ENCODE measurements around the gene NKX1-1.

The NKX1-1 gene

DNA sequence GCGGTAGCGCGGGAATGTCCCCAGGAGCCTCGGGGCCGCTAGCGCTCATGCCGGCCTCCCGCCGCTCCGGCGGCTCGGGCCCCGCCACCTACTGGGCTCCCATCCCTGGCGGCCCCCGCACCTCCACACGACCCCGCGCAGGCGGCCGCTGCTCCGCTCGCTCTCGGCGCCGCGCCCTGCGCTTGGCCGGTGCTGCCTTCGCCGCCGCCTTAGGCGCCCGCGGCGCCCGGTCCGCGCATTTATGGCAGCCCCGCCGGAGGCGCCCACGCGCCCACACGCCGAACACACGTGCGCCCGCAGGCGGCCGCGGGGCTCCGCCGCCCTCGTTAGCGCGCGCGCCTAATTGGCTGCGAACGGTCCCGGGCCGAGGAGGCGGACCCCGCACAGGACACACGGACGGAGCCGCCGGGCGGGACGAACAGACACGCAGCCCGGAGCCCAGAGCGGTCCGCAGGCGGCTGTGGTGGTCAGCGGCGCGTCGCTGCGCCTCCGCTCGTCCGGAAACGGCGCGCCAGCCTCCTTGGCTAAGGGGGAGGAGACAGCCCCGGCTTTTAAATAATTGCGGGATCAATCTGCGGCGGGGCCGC, at the start of gene NKX1-1:
NKX1-1 (minus strand) TSS at position 49 of the 587 bp plus-strand sequence; CDS start at position 49, 0 bp downstream.
- Histone ChIP-seq H3K36me3 (replicated peaks; ENCODE audit: low read depth, low read length) (no peaks in the 10 kb centered on the region), H3K79me2 (ENCODE audit: low read length) (no peaks in the 10 kb centered on the region), H3K4me2 (ENCODE audit: low read length) (no peak within 1 kb of the TSS), H2AFZ (ENCODE audit: low read depth, low read length) (no peak within 1 kb of the TSS), H3K9ac (ENCODE audit: low read length) (no peak within 1 kb of the TSS), H3K27ac (ENCODE audit: low read length) (no peak within 1 kb of the TSS), H3K9me3 (ENCODE audit: insufficient read depth, low read length) (peaks cover 5% of the 10 kb centered on the region; the same call in 1 of the 2 replicates), H3K4me1 (ENCODE audit: low read length) (no peaks in the 10 kb centered on the region), H3K4me3 (ENCODE audit: low read length) (no peak within 1 kb of the TSS), H4K20me1 (ENCODE audit: insufficient read depth, low read length) (no peaks in the 10 kb centered on the region), H3K27me3 (ENCODE audit: low read depth, low read length) (no peaks in the 10 kb centered on the region)
- TF ChIP-seq EZH2phosphoT487 (IDR thresholded peaks at IDR 0.05; ENCODE audit: low read depth) = no peak
- TF ChIP-seq, protein P1, sequence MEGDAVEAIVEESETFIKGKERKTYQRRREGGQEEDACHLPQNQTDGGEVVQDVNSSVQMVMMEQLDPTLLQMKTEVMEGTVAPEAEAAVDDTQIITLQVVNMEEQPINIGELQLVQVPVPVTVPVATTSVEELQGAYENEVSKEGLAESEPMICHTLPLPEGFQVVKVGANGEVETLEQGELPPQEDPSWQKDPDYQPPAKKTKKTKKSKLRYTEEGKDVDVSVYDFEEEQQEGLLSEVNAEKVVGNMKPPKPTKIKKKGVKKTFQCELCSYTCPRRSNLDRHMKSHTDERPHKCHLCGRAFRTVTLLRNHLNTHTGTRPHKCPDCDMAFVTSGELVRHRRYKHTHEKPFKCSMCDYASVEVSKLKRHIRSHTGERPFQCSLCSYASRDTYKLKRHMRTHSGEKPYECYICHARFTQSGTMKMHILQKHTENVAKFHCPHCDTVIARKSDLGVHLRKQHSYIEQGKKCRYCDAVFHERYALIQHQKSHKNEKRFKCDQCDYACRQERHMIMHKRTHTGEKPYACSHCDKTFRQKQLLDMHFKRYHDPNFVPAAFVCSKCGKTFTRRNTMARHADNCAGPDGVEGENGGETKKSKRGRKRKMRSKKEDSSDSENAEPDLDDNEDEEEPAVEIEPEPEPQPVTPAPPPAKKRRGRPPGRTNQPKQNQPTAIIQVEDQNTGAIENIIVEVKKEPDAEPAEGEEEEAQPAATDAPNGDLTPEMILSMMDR (IDR thresholded peaks at IDR 0.05; ENCODE audit: low read depth, low read length) = no peak

DNA sequence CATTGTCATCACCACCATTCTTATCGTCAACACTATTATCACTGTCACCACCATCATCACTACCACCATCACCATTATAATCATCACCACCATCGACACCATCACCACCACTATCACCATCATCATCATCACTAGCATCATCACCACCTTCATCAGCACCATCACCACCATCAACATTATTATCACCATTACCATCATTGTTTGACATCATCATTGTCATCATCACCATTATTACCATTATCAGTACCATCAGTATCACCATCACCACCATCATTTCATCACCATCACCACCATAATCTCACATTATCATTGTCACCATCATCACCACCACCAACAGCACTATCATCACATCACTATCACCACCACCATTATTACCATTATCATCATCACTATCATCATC, 47.5 kb upstream of the NKX1-1 start:
- TF ChIP-seq, protein P1 (IDR thresholded peaks at IDR 0.05; ENCODE audit: low read depth, low read length) = no peak
- TF ChIP-seq EZH2phosphoT487 (IDR thresholded peaks at IDR 0.05; ENCODE audit: low read depth) = no peak
- Histone ChIP-seq H3K36me3 (replicated peaks; ENCODE audit: low read depth, low read length) (no peaks in the 10 kb centered on the region), H3K27ac (ENCODE audit: low read length) (no peak overlapping the region), H3K4me2 (ENCODE audit: low read length) (no peak overlapping the region), H2AFZ (ENCODE audit: low read depth, low read length) (no peak overlapping the region), H3K9me3 (ENCODE audit: insufficient read depth, low read length) (no peaks in the 10 kb centered on the region; the same call in 1 of the 2 replicates), H4K20me1 (ENCODE audit: insufficient read depth, low read length) (no peaks in the 10 kb centered on the region), H3K9ac (ENCODE audit: low read length) (no peak overlapping the region), H3K4me1 (ENCODE audit: low read length) (no peaks in the 10 kb centered on the region), H3K79me2 (ENCODE audit: low read length) (no peaks in the 10 kb centered on the region), H3K27me3 (ENCODE audit: low read depth, low read length) (no peaks in the 10 kb centered on the region), H3K4me3 (ENCODE audit: low read length) (no peak overlapping the region)

DNA sequence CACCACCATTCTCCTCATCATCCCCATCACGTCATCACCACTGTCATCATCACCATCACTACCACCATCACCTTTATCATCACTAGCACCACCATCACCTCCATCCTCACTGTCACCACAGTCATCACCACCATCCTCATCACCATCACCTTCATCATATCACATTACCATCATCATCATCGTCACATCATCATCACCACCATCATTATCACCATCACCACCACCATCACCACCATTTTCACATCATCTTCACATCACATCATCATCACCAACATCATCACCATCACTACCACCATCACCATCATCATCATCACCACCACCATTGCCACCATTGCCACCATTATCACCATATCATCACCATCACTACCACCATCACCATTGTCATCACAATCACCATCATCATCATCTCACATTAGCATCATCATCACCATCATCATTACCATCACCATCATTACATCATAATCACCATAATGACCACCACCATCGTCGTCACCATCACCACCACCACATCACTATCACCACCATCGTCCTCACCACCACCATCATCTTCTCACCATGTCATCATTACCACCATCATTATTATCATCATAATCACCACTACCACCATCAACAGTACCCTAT, 46.3 kb upstream of the NKX1-1 start:
- no peaks in the 10 kb centered on the region for H3K79me2 ChIP-seq (ENCODE audit: low read length)
- no peaks in the 10 kb centered on the region for H3K27me3 ChIP-seq (ENCODE audit: low read depth, low read length)
- no peak overlapping the region for H2AFZ ChIP-seq (ENCODE audit: low read depth, low read length)
- no peaks in the 10 kb centered on the region for H4K20me1 ChIP-seq (ENCODE audit: insufficient read depth, low read length)
- TF ChIP-seq EZH2phosphoT487 (IDR thresholded peaks at IDR 0.05; ENCODE audit: low read depth) = no peak
- TF ChIP-seq, protein P1 (IDR thresholded peaks at IDR 0.05; ENCODE audit: low read depth, low read length) = no peak
- H3K4me1 ChIP-seq (ENCODE audit: low read length) = no peaks in the 10 kb centered on the region
- no peak overlapping the region for H3K27ac ChIP-seq (ENCODE audit: low read length)
- no peaks in the 10 kb centered on the region for H3K36me3 ChIP-seq (replicated peaks; ENCODE audit: low read depth, low read length)
- no peak overlapping the region for H3K4me3 ChIP-seq (ENCODE audit: low read length)
- H3K9ac ChIP-seq (ENCODE audit: low read length) = no peak overlapping the region
- H3K9me3 ChIP-seq (ENCODE audit: insufficient read depth, low read length) = no peaks in the 10 kb centered on the region; the same call in 1 of the 2 replicates
- no peak overlapping the region for H3K4me2 ChIP-seq (ENCODE audit: low read length)

DNA sequence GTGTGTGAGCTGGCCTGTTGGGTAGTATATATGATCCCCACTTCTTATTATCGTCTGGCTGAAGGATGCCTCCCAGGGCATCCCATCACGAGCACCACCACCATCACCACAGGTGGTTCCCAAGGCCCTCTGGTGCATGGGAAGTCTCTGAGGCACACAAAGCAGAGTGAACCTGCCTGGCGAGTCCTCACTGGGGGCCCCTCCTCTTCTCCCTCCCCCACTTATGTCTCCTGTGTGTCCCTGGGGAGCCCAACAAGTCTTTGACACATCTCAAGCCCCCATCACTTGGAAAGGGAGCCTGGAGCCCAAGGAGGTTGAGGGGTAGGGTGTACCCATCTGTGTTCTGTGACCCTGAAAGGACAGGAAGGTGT, 45.5 kb upstream of the NKX1-1 start:
- Histone ChIP-seq H3K4me1 (ENCODE audit: low read length) (no peaks in the 10 kb centered on the region), H3K27ac (ENCODE audit: low read length) (no peak overlapping the region), H3K36me3 (replicated peaks; ENCODE audit: low read depth, low read length) (no peaks in the 10 kb centered on the region), H3K4me2 (ENCODE audit: low read length) (no peak overlapping the region), H4K20me1 (ENCODE audit: insufficient read depth, low read length) (no peaks in the 10 kb centered on the region), H3K79me2 (ENCODE audit: low read length) (no peaks in the 10 kb centered on the region), H3K9ac (ENCODE audit: low read length) (no peak overlapping the region), H3K4me3 (ENCODE audit: low read length) (no peak overlapping the region), H3K9me3 (ENCODE audit: insufficient read depth, low read length) (no peaks in the 10 kb centered on the region; the same call in 1 of the 2 replicates), H2AFZ (ENCODE audit: low read depth, low read length) (no peak overlapping the region), H3K27me3 (ENCODE audit: low read depth, low read length) (no peaks in the 10 kb centered on the region)
- TF ChIP-seq, protein P1 (IDR thresholded peaks at IDR 0.05; ENCODE audit: low read depth, low read length) = no peak
- TF ChIP-seq EZH2phosphoT487 (IDR thresholded peaks at IDR 0.05; ENCODE audit: low read depth) = no peak
